ENCODE measurements around the gene CLPX. TPM values are rescaled to one million over a fixed set of nuclear protein-coding genes. Genes with fewer than 3 reads are reported as not detected.

CLPX gene
- total and polyA plus RNA-seq, 9 of the 15 experiments (the other 6 are each of a cell fraction or from before 2014, with no cell fraction given) = 11.2 to 83.3 (median 51.3) TPM

GRCh38 chr15:65110676-65111292 lies 74.4 kb downstream of the CLPX start (continued):
- TF ChIP-seq IRF1 (CRISPR knock-in tag; IDR thresholded peaks at IDR 0.05; ENCODE audit: borderline replicate concordance) (no peak), KDM2B (CRISPR knock-in tag; IDR thresholded peaks at IDR 0.05) (no peak), E2F3 (CRISPR knock-in tag; IDR thresholded peaks at IDR 0.05) (no peak), ETV1 (tag; conservative IDR thresholded peaks at IDR 0.05; ENCODE audit: low read depth) (peak; percentile 51), ATF7 (IDR thresholded peaks at IDR 0.05) (peak; percentile 59), SUPT5H (IDR thresholded peaks at IDR 0.05) (no peak), MBD2 (IDR thresholded peaks at IDR 0.05; ENCODE audit: borderline replicate concordance, low read depth) (no peak), ERF (CRISPR knock-in tag; IDR thresholded peaks at IDR 0.05) (no peak), HNRNPK (IDR thresholded peaks at IDR 0.05; ENCODE audit: low read depth, low read length, poor library complexity, severe bottlenecking) (no peak), BRCA1 (IDR thresholded peaks at IDR 0.05) (no peak), BRCA1 (CRISPR knock-in tag; IDR thresholded peaks at IDR 0.05) (no peak), ZKSCAN3 (CRISPR knock-in tag; IDR thresholded peaks at IDR 0.05) (no peak), POLR3G (IDR thresholded peaks at IDR 0.05; ENCODE audit: extremely low read depth, insufficient read length, insufficient replicate concordance) (no peak), E2F4 (CRISPR knock-in tag; IDR thresholded peaks at IDR 0.05; ENCODE audit: low read depth) (no peak), HDAC3 (IDR thresholded peaks at IDR 0.05; ENCODE audit: borderline replicate concordance, partially characterized antibody) (no peak), ZNF395 (CRISPR knock-in tag; IDR thresholded peaks at IDR 0.05) (no peak), PTRF (tag; IDR thresholded peaks at IDR 0.05) (no peak), SOX6 (IDR thresholded peaks at IDR 0.05) (0 out of 2 replicates have a peak, but pooled peaks have one; percentile 35), SMC3 (conservative IDR thresholded peaks at IDR 0.05; ENCODE audit: insufficient read depth, low read depth, low read length) (no peak), ZNF224 (CRISPR knock-in tag; IDR thresholded peaks at IDR 0.05) (no peak), HCFC1 (IDR thresholded peaks at IDR 0.05; ENCODE audit: low read depth, low read length) (no peak), KDM5B (IDR thresholded peaks at IDR 0.05; ENCODE audit: insufficient replicate concordance, low read depth, low read length) (no peak), SMARCE1 (IDR thresholded peaks at IDR 0.05) (peak; percentile 43; the same call in 1 of the 2 replicates), MAFF (IDR thresholded peaks at IDR 0.05; ENCODE audit: low read length) (no peak), ZFP36 (IDR thresholded peaks at IDR 0.05; ENCODE audit: low read depth, low read length, partially characterized antibody) (peak; percentile 41), ZSCAN29 (IDR thresholded peaks at IDR 0.05) (no peak)

All from K562 (cell line).